HepG2 (cell line): Measurements from ENCODE around the gene GLYR1. TPM values are rescaled to one million over a fixed set of nuclear protein-coding genes. Genes with fewer than 3 reads are reported as not detected.

Experiments used
- ARHGAP35 ChIP-seq: sonication (generic); formaldehyde crosslinking; IDR thresholded peaks from 2 replicates; pipeline ENCODE4 v1.9.0; 2022; ENCODE audit warnings: mild to moderate bottlenecking, inconsistent platforms, moderate library complexity, missing genetic modification reagents, borderline replicate concordance
- ARID5B ChIP-seq: IDR thresholded peaks from 2 replicates; pipeline ENCODE4 v1.4.0; 2020; ENCODE audit warnings: mild to moderate bottlenecking, missing genetic modification reagents
- ARNT ChIP-seq: fragments of 450-650 bp; IDR thresholded peaks from 2 replicates; pipeline ENCODE4 v1.6.1; 2017
- DRAP1 ChIP-seq: IDR thresholded peaks from 2 replicates; pipeline ENCODE4 v1.6.1; 2016; ENCODE audit warnings: missing genetic modification reagents, missing compliant biosample characterization
- FOXP4 ChIP-seq: sonication (generic); formaldehyde crosslinking; IDR thresholded peaks from 2 replicates; pipeline ENCODE4 v1.4.0; 2020; ENCODE audit warnings: missing genetic modification reagents
- RFX5 ChIP-seq: IDR thresholded peaks from 2 replicates; pipeline ENCODE4 v1.6.1; 2011; ENCODE audit warnings: low read depth, low read length, improper control_type of control experiment
- SP5 ChIP-seq: IDR thresholded peaks from 2 replicates; pipeline ENCODE4 v1.6.1; 2016; ENCODE audit warnings: low read depth, borderline replicate concordance
- STAT5B ChIP-seq: sonication (generic); formaldehyde crosslinking; IDR thresholded peaks from 2 replicates; pipeline ENCODE4 v1.4.0; 2020; ENCODE audit warnings: missing genetic modification reagents
- ZBTB1 ChIP-seq: sonication (generic); formaldehyde crosslinking; IDR thresholded peaks from 2 replicates; pipeline ENCODE4 v1.4.0; 2020; ENCODE audit warnings: missing genetic modification reagents, borderline replicate concordance
- ZBTB10 ChIP-seq: sonication (generic); formaldehyde crosslinking; IDR thresholded peaks from 2 replicates; pipeline ENCODE4 v1.4.0; 2020; ENCODE audit warnings: missing genetic modification reagents, borderline replicate concordance
- ZNF431 ChIP-seq: sonication (generic); formaldehyde crosslinking; IDR thresholded peaks from 2 replicates; pipeline ENCODE4 v1.9.0; 2022; ENCODE audit warnings: missing genetic modification reagents, low read depth, mild to moderate bottlenecking, borderline replicate concordance
- ZNF44 ChIP-seq: sonication (generic); formaldehyde crosslinking; IDR thresholded peaks from 2 replicates; pipeline ENCODE4 v1.5.1; 2020; ENCODE audit warnings: mild to moderate bottlenecking, missing genetic modification reagents
- ZNF749 ChIP-seq: sonication (generic); formaldehyde crosslinking; IDR thresholded peaks from 2 replicates; pipeline ENCODE4 v1.8.0; 2022; ENCODE audit warnings: mild to moderate bottlenecking, missing genetic modification reagents, moderate library complexity, borderline replicate concordance
- ZNF800 ChIP-seq: sonication (generic); formaldehyde crosslinking; IDR thresholded peaks from 2 replicates; pipeline ENCODE4 v1.4.0; 2020; ENCODE audit warnings: missing genetic modification reagents
- ZNF816 ChIP-seq: sonication (generic); formaldehyde crosslinking; IDR thresholded peaks from 2 replicates; pipeline ENCODE4 v1.8.0; 2022; ENCODE audit warnings: missing genetic modification reagents, mild to moderate bottlenecking, borderline replicate concordance
- ZSCAN20 ChIP-seq: sonication (generic); formaldehyde crosslinking; IDR thresholded peaks from 2 replicates; pipeline ENCODE4 v1.4.0; 2020; ENCODE audit warnings: missing genetic modification reagents, mild to moderate bottlenecking, borderline replicate concordance
- ZSCAN22 ChIP-seq: sonication (generic); formaldehyde crosslinking; IDR thresholded peaks from 2 replicates; pipeline ENCODE4 v1.4.0; 2020; ENCODE audit warnings: mild to moderate bottlenecking, missing genetic modification reagents
- polyA plus RNA-seq, 8 experiments: library from polyadenylated mRNA; depleted of rRNA in 3 of 8; stranded (reverse) in 7 of 8; unstranded in 1 of 8; fragments of >200 nt; fragmentation: Illumina TruSeq in 4 of 8; extraction: Trizol in 4 of 8; gene quantifications; 2 replicates each; pipeline versions ENCODE4 v1.2.1 to v1.2.3, GENCODE V29; 2011 to 2016; ENCODE audit warnings: low read depth in 4 of 8, missing spikeins in 1 of 8, mixed read lengths in 1 of 8; ENCODE audit not compliant: insufficient read depth in 1 of 8
- total RNA-seq, 5 experiments: library from RNA; depleted of rRNA; stranded (reverse); fragments of >200 nt; fragmentation: Illumina TruSeq; extraction: Trizol; gene quantifications; 2 replicates each; pipeline ENCODE4 v1.2.3, GENCODE V29; 2016; ENCODE audit warnings: low read depth in 1 of 5

Gene GLYR1
- total and polyA plus RNA-seq, 2 of the 13 experiments (the other 11 are each of a cell fraction or from before 2014, with no cell fraction given), result 28.3 to 48.7 TPM

GRCh38 chr16:4847774-4848587 lies 893 bp upstream of the GLYR1 start (continued):
- TF ChIP-seq SP5 (CRISPR knock-in tag), result no peak
- no peak; the same call in 1 of the 2 replicates for TF ChIP-seq ZNF816
- 0 out of 2 replicates have a peak, but pooled peaks have one; percentile 19 for TF ChIP-seq ZNF431
- no peak for TF ChIP-seq ZSCAN22 (CRISPR knock-in tag)
- no peak for TF ChIP-seq DRAP1 (CRISPR knock-in tag)
- no peak for TF ChIP-seq ZNF800 (CRISPR knock-in tag)
- TF ChIP-seq ARHGAP35, result 0 out of 2 replicates have a peak, but pooled peaks have one; percentile 57
- TF ChIP-seq ZBTB1, result no peak
- 0 out of 2 replicates have a peak, but pooled peaks have one; percentile 32 for TF ChIP-seq ZBTB10 (CRISPR knock-in tag)
- no peak for TF ChIP-seq STAT5B (CRISPR knock-in tag)
- TF ChIP-seq FOXP4 (CRISPR knock-in tag), result no peak
- no peak for TF ChIP-seq ZSCAN20
- no peak for TF ChIP-seq ARNT
- 0 out of 2 replicates have a peak, but pooled peaks have one; percentile 23 for TF ChIP-seq ZNF749 (CRISPR knock-in tag)
- TF ChIP-seq ARID5B (CRISPR knock-in tag), result no peak
- TF ChIP-seq RFX5, result no peak
- no peak for TF ChIP-seq ZNF44 (CRISPR knock-in tag)
